ENCODE measurements around the gene PPME1. TPM values are rescaled to one million over a fixed set of nuclear protein-coding genes. Genes with fewer than 3 reads are reported as not detected.

Gene PPME1
- total and polyA plus RNA-seq, 9 of the 15 experiments (the other 6 are each of a cell fraction or from before 2014, with no cell fraction given), result 9.8 to 81.7 (median 37.6) TPM

DNA sequence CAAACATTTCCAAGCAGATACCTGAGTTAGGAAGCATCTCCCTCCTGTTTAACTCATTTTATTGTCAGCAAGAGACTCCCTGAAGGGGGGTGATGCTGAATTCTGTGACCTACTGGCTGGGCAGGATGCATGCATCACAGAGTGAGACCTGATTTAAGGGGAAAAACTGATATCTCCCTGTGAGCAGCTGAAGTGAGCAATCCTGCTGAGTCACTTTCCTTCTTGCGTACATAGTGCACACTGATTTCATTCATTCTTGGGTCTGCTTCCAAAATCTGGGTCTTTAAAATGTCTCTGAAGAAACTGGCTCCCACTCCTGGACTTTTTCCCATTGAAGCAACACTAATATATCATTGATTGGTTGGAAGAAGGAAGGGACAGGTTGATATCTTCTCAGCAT, 117.1 kb downstream of the PPME1 start (continued):
- TF ChIP-seq, protein P1, sequence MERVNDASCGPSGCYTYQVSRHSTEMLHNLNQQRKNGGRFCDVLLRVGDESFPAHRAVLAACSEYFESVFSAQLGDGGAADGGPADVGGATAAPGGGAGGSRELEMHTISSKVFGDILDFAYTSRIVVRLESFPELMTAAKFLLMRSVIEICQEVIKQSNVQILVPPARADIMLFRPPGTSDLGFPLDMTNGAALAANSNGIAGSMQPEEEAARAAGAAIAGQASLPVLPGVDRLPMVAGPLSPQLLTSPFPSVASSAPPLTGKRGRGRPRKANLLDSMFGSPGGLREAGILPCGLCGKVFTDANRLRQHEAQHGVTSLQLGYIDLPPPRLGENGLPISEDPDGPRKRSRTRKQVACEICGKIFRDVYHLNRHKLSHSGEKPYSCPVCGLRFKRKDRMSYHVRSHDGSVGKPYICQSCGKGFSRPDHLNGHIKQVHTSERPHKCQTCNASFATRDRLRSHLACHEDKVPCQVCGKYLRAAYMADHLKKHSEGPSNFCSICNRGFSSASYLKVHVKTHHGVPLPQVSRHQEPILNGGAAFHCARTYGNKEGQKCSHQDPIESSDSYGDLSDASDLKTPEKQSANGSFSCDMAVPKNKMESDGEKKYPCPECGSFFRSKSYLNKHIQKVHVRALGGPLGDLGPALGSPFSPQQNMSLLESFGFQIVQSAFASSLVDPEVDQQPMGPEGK (CRISPR knock-in tag; IDR thresholded peaks at IDR 0.05; ENCODE audit: borderline replicate concordance), result no peak
- no peak for TF ChIP-seq ZNF589 (CRISPR knock-in tag; IDR thresholded peaks at IDR 0.05; ENCODE audit: low read depth)
- TF ChIP-seq TRIM28 (IDR thresholded peaks at IDR 0.05), result no peak
- TF ChIP-seq MAZ (CRISPR knock-in tag; conservative IDR thresholded peaks at IDR 0.05 in 1 of 2, IDR thresholded peaks at IDR 0.05 in 1 of 2), result no peak

GRCh38 chr11:74288911-74289310, 117.8 kb downstream of the PPME1 start:
- no peaks in the 10 kb centered on the region for H3K27me3 ChIP-seq (ENCODE audit: control insufficient read depth in 2 of 2, insufficient read depth in 2 of 2, low read length in 2 of 2)
- BruUV-seq (replicated peaks), result no TSS peak
- in situ Hi-C loops (cut with MboI), result no loop called here
- CTCF ChIA-PET (ENCODE audit: low intra/inter-chr PET ratio), result no interaction called here
- ATAC-seq, result no peak
- H4K20me1 ChIP-seq (replicated peaks; ENCODE audit: control insufficient read depth, insufficient read depth, low read length), result no peaks in the 10 kb centered on the region
- DNase-seq (ENCODE audit: extremely low read depth in 1 of 4, low spot score in 3 of 4), result no peak
- no peaks in the 10 kb centered on the region for H3K79me2 ChIP-seq (ENCODE audit: control insufficient read depth, insufficient read depth, low read length)
- no peak overlapping the region for H2AFZ ChIP-seq (ENCODE audit: low read depth, low read length)
- H3K9me3 ChIP-seq (replicated peaks; ENCODE audit: control insufficient read depth, insufficient read depth, low read depth, low read length), result no peaks in the 10 kb centered on the region
- no peaks in the 10 kb centered on the region for H3K36me3 ChIP-seq (ENCODE audit: control insufficient read depth, insufficient read depth, low read length)
- POLR2A ChIA-PET, result interaction anchor here (0.6 kb wide), 1 partner anchor 59 kb away, joined by 3 read pairs; no protein-coding TSS in a partner anchor
- FAIRE-seq, result no peak
- H3K9ac ChIP-seq (ENCODE audit: insufficient read depth in 1 of 2, low read depth in 2 of 2, low read length in 2 of 2), result no peak overlapping the region
- H3K27ac ChIP-seq (ENCODE audit: extremely low read depth, low read depth, low read length), result no peak overlapping the region
- no peak overlapping the region for H3K4me3 ChIP-seq
- H3K9me1 ChIP-seq (ENCODE audit: control insufficient read depth, insufficient read depth, low read length), result no peaks in the 10 kb centered on the region
- intact Hi-C loops (cut with micrococcal nuclease), result no loop called here
- no peaks in the 10 kb centered on the region for H3K4me1 ChIP-seq (replicated peaks in 1 of 2; ENCODE audit: control insufficient read depth in 2 of 2, insufficient read depth in 2 of 2, low read length in 2 of 2)
- H3K4me2 ChIP-seq (ENCODE audit: insufficient read depth, low read length), result no peak overlapping the region
- WGBS (ENCODE audit: insufficient coverage, low coverage, missing lambda C conversion rate), result 3% methylated on average over 4 of the region's 4 CpGs
- no peak for TF ChIP-seq CBFB (CRISPR knock-in tag; IDR thresholded peaks at IDR 0.05)
- TF ChIP-seq ZNF280B (CRISPR knock-in tag; IDR thresholded peaks at IDR 0.05), result no peak
- no peak for TF ChIP-seq CEBPG (CRISPR knock-in tag; IDR thresholded peaks at IDR 0.05)
- no peak for TF ChIP-seq CEBPG (tag; conservative IDR thresholded peaks at IDR 0.05 in 1 of 2, IDR thresholded peaks at IDR 0.05 in 1 of 2)
- no peak for TF ChIP-seq ZBTB43 (CRISPR knock-in tag; IDR thresholded peaks at IDR 0.05)
- TF ChIP-seq ZNF316 (IDR thresholded peaks at IDR 0.05), result no peak
- TF ChIP-seq RBM15 (IDR thresholded peaks at IDR 0.05; ENCODE audit: insufficient read depth, low read length), result no peak
- TF ChIP-seq HDAC6 (IDR thresholded peaks at IDR 0.05; ENCODE audit: low read depth, low read length), result no peak
- TF ChIP-seq, protein P2, sequence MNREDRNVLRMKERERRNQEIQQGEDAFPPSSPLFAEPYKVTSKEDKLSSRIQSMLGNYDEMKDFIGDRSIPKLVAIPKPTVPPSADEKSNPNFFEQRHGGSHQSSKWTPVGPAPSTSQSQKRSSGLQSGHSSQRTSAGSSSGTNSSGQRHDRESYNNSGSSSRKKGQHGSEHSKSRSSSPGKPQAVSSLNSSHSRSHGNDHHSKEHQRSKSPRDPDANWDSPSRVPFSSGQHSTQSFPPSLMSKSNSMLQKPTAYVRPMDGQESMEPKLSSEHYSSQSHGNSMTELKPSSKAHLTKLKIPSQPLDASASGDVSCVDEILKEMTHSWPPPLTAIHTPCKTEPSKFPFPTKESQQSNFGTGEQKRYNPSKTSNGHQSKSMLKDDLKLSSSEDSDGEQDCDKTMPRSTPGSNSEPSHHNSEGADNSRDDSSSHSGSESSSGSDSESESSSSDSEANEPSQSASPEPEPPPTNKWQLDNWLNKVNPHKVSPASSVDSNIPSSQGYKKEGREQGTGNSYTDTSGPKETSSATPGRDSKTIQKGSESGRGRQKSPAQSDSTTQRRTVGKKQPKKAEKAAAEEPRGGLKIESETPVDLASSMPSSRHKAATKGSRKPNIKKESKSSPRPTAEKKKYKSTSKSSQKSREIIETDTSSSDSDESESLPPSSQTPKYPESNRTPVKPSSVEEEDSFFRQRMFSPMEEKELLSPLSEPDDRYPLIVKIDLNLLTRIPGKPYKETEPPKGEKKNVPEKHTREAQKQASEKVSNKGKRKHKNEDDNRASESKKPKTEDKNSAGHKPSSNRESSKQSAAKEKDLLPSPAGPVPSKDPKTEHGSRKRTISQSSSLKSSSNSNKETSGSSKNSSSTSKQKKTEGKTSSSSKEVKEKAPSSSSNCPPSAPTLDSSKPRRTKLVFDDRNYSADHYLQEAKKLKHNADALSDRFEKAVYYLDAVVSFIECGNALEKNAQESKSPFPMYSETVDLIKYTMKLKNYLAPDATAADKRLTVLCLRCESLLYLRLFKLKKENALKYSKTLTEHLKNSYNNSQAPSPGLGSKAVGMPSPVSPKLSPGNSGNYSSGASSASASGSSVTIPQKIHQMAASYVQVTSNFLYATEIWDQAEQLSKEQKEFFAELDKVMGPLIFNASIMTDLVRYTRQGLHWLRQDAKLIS (CRISPR knock-in tag; IDR thresholded peaks at IDR 0.05), result no peak
